Body of pancreas (tissue), 4 donors: ENCODE measurements around the gene TBC1D14. TPM values are rescaled to one million over a fixed set of nuclear protein-coding genes. Genes with fewer than 3 reads are reported as not detected.

Experiments used
- ATAC-seq: fragments of 150-250 bp; one replicate; pipeline ENCODE4 v1.9.1; 2016
- DNase-seq, 4 donors: peaks; one replicate each; pipeline ENCODE4 v3.0.0-alpha.2; 2019
- H3K27ac ChIP-seq, 4 donors: fragments of 200-600 bp; sonication (generic); 1 replicate in 3 of 4; 2 replicates in 1 of 4; pipeline versions ENCODE4 v1.5.1 to v1.6.1; 2016 to 2019; ENCODE audit warnings: mild to moderate bottlenecking in 1 of 4, mixed read lengths in 1 of 4, moderate library complexity in 1 of 4
- H3K27me3 ChIP-seq, 2 donors: fragments of 200-600 bp; sonication (generic); one replicate each; pipeline ENCODE4 v1.6.0; 2016; ENCODE audit warnings: mild to moderate bottlenecking in 1 of 2
- H3K36me3 ChIP-seq, 2 donors: fragments of 200-600 bp; sonication (generic); replicated peaks in 1 of 2; 2 replicates each; pipeline ENCODE4 v1.5.1; 2016; ENCODE audit warnings: low read depth in 2 of 2; ENCODE audit not compliant: insufficient read depth in 1 of 2
- H3K4me1 ChIP-seq: fragments of 200-600 bp; sonication (generic); one replicate; pipeline ENCODE4 v1.6.0; 2016
- H3K4me3 ChIP-seq, 2 donors: fragments of 200-600 bp; sonication (generic); 1 replicate in 1 of 2; 2 replicates in 1 of 2; pipeline ENCODE4 v1.5.1; 2016 to 2019
- H3K9me3 ChIP-seq, 3 donors: fragments of 200-600 bp; sonication (generic); 1 replicate in 2 of 3; 2 replicates in 1 of 3; pipeline ENCODE4 v1.5.1; 2016
- CTCF ChIP-seq, 7 experiments: fragments of 450-650 bp in 4 of 7; fragments of 200-600 bp in 3 of 7; sonication (generic) in 3 of 7; IDR thresholded peaks; one replicate each; pipeline ENCODE4 v1.5.1; 2016 to 2019; ENCODE audit warnings: antibody characterized with exemption in 7 of 7
- POLR2A ChIP-seq, 3 donors: fragments of 450-650 bp; IDR thresholded peaks; one replicate each; pipeline ENCODE4 v1.6.1; 2016; ENCODE audit warnings: antibody characterized with exemption in 3 of 3, mild to moderate bottlenecking in 2 of 3
- WGBS, 2 donors: methylation state at CpG; one replicate each; pipeline ENCODE4 v1.1.5; 2017; 5-methylcytosine and 5-hydroxymethylcytosine counted together
- intact Hi-C: fragments of 100-400 bp; cut with DNase I; formaldehyde crosslinking; loops from one replicate; pipeline ENCODE4 v1.15.1; 2023
- total RNA-seq, 2 donors: library from RNA; depleted of rRNA; stranded (reverse); fragments of >200 nt; gene quantifications; one replicate each; pipeline ENCODE4 v1.1.0, GENCODE V29; 2016

TBC1D14 gene
- total RNA-seq, 2 donors from 2014 or later: 10.5 to 20.0 TPM

- Histone ChIP-seq H3K27ac (no peak overlapping the region), H3K4me3 (no peak overlapping the region), H3K27me3 (no peaks in the 10 kb centered on the region), H3K36me3 (peaks cover 0 to 7% of the 10 kb centered on the region in 2 donors), H3K9me3 (no peaks in the 10 kb centered on the region), H3K4me1 (no peaks in the 10 kb centered on the region)
- WGBS, 2 donors: 74 to 86% methylated on average over 11 of the region's 11 CpGs
- no peak for TF ChIP-seq POLR2A (IDR thresholded peaks at IDR 0.05)
- no peak for TF ChIP-seq CTCF (IDR thresholded peaks at IDR 0.05)
- intact Hi-C loops: no loop called here
- no peak for ATAC-seq
- DNase-seq: no peak
Measured at GRCh38 chr4:6878451-6879059, 31.1 kb upstream of the TBC1D14 start.

- TF ChIP-seq CTCF (IDR thresholded peaks at IDR 0.05) (no peak), POLR2A (IDR thresholded peaks at IDR 0.05) (no peak)
- Histone ChIP-seq H3K4me3 (no peak overlapping the region), H3K9me3 (no peaks in the 10 kb centered on the region), H3K4me1 (peaks cover 7% of the 10 kb centered on the region), H3K36me3 (peaks cover 0 to 7% of the 10 kb centered on the region in 2 donors), H3K27ac (no peak overlapping the region), H3K27me3 (no peaks in the 10 kb centered on the region)
- intact Hi-C loops: no loop called here
- WGBS, 2 donors: 86 to 90% methylated on average over 7 of the region's 7 CpGs
- ATAC-seq (no peak), DNase-seq (no peak)
Measured at GRCh38 chr4:6880691-6881090, 28.9 kb upstream of the TBC1D14 start.

GRCh38 chr4:6881908-6882307 is 27.7 kb upstream of the TBC1D14 start:
- DNase-seq: no peak
- no peaks in the 10 kb centered on the region for H3K9me3 ChIP-seq
- H3K4me3 ChIP-seq: no peak overlapping the region
- WGBS, 2 donors: 88 to 95% methylated on average over 16 of the region's 16 CpGs
- intact Hi-C loops: no loop called here
- peaks cover 17% of the 10 kb centered on the region for H3K4me1 ChIP-seq
- peaks cover 0 to 7% of the 10 kb centered on the region in 2 donors for H3K36me3 ChIP-seq
- no peaks in the 10 kb centered on the region for H3K27me3 ChIP-seq
- ATAC-seq: no peak
- no peak overlapping the region for H3K27ac ChIP-seq
- no peak for TF ChIP-seq CTCF (IDR thresholded peaks at IDR 0.05)

- no peak overlapping the region for H3K27ac ChIP-seq
- ATAC-seq (no peak), DNase-seq (no peak)
- WGBS, 2 donors: 88 to 93% methylated on average over 3 of the region's 3 CpGs
- intact Hi-C loops: no loop called here
- no peaks in the 10 kb centered on the region for H3K9me3 ChIP-seq
- no peaks in the 10 kb centered on the region for H3K36me3 ChIP-seq
- no peaks in the 10 kb centered on the region for H3K27me3 ChIP-seq
- H3K4me1 ChIP-seq: peaks cover 17% of the 10 kb centered on the region
- no peak for TF ChIP-seq CTCF (IDR thresholded peaks at IDR 0.05)
- no peak for TF ChIP-seq POLR2A (IDR thresholded peaks at IDR 0.05)
- H3K4me3 ChIP-seq: no peak overlapping the region
Measured at GRCh38 chr4:6884341-6884870, 25.2 kb upstream of the TBC1D14 start.
